ENCODE measurements around the gene CALM3.
"Not testable (repeated sequence)": the region's sequence is repeated elsewhere in the genome, so short reads cannot be mapped to it uniquely, and the experiment has no call there.

The CALM3 gene

GRCh38 chr19:46601318-46602224, at the start of gene CALM3:
TSS of gene CALM3 (plus strand) at chr19:46601330. CDS start at chr19:46601435, 105 bp downstream.
- peak; percentile 20 for DNase-seq

DNA sequence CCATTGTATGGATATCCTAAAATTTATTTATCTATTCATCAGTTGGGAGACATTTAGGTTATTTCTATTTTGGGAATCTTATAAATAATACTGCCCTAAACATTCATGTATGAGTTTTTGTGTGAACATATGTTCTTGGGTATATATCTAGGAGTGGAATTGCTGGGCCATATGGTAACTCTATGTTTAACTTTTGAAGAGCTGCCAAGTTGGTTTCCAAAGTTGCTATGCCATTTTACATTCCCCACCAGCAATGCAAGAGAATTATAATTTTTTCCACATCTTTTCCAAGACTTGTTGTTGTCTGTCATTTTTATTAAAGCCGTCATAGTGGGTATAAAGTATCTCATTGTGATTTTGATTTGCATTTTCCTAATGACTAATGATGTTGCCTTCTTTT, 48.2 kb upstream of the CALM3 start:
- no peak for DNase-seq

GRCh38 chr19:46554161-46554560, 47.0 kb upstream of the CALM3 start:
- no peak for DNase-seq

- DNase-seq = no peak
Observed at GRCh38 chr19:46555628-46556280, 45.4 kb upstream of the CALM3 start.

DNA sequence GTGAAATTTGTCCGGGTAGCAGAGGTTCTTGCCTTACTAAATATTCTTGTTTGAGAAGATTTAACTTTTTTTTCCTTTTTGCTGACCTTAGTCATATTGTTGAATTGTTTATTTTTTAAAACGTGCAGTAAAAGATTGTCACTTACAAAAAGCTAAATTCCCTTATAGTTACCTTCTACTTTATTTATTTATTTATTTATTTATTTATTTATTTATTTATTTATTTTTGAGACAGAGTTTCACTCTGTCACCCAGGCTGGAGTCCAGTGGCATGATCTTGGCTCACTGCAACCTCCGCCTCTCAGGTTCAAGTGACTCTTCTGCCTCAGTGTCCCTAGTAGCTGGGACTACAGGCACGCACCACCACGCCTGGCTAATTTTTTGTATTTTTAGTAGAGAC, 44.7 kb upstream of the CALM3 start:
- not testable (repeated sequence) for DNase-seq

- DNase-seq = no peak
Observed at GRCh38 chr19:46559203-46559602, 41.9 kb upstream of the CALM3 start.

GRCh38 chr19:46559675-46560074, 41.5 kb upstream of the CALM3 start:
- DNase-seq = not testable (repeated sequence)

- DNase-seq = no peak
Observed at GRCh38 chr19:46564701-46565100, 36.4 kb upstream of the CALM3 start.

DNA sequence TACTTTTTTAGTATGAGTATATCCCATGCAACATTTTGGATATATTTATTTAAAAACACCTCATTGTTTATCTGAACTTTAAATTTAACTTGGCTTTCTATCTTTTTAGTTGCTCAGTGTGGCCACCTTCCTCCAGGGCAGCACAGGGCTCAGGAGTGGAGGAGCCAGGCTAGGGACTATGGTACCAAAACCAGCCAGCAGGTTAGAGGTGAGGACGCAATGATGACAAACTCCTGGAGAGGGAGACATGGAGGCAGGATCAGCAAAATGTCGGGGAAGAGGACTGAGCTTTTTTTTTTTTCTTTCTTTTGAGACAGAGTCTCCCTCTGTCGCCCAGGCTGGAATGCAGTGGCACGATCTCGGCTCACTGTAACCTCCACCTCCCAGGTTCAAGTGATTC, 29.6 kb upstream of the CALM3 start:
- DNase-seq = peak; percentile 22

- no peak for DNase-seq
Observed at GRCh38 chr19:46573679-46574498, 27.2 kb upstream of the CALM3 start.

GRCh38 chr19:46574533-46574932, 26.6 kb upstream of the CALM3 start:
- peak; percentile 38 for DNase-seq

DNA sequence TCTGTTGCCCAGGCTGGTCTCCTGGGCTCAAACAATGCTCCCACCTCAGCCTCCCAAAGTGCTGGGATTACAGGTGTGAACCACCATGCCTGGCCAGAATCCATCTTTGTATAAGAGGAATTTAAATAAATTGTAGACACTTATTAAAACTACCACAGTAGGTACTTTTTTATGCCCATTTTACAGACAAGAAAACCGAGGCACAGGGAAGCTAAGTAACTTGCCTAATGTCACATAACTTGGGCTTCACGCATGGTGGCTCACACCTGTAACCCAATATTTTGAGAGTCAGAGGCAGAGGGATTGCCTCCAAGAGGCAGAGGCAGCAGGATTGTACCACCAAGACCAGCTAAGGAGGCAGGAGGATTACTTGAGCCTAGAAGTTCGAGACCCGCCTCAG, 22.7 kb upstream of the CALM3 start:
- no peak for DNase-seq

- no peak for DNase-seq
Observed at GRCh38 chr19:46579361-46579879, 21.7 kb upstream of the CALM3 start.

- DNase-seq = no peak
Observed at GRCh38 chr19:46580247-46580646, 20.9 kb upstream of the CALM3 start.

- DNase-seq = no peak
Observed at GRCh38 chr19:46585539-46585938, 15.6 kb upstream of the CALM3 start.

DNA sequence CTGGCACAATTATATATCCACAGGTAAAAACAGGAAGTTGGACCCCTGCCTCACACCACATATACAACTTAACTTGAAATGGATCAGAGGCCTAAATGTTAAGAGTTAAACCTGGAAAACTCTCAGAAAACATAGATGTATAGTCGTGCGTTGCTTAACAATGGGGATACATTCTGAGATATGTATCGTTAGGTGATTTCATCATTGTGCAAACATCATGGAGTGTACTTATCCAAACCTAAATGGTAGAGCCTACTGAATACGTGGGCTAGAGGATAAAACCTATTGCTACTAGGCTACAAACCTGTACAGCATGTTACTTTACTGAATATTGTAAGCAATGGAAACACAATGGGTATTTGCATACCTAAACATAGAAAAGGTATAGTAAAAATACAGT, 14.8 kb upstream of the CALM3 start:
- no peak for DNase-seq

GRCh38 chr19:46587861-46588260, 13.3 kb upstream of the CALM3 start:
- DNase-seq = no peak

- DNase-seq = no peak
Observed at GRCh38 chr19:46591254-46591653, 9.9 kb upstream of the CALM3 start.

- no peak for DNase-seq
Observed at GRCh38 chr19:46591870-46592269, 9.3 kb upstream of the CALM3 start.

DNA sequence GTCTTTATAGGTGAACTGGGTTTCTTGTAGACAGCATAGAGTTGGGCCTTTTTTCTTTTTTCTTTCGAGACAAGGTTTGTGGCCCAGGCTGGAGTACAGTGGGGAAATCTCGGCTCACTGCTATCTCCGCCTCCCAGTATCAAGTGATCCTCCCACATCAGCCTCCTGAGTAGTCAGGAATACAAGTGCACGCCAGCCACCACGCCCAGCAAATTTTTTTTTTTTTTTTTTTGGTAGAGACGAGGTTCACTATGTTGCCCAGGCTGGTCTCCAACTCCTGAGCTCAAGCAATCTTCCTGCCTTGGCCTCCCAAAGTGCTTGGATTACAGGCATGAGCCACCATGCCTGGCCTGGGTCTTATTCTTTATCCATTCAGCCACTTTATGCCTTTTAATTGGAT, 5.1 kb upstream of the CALM3 start:
- DNase-seq = no peak

DNA sequence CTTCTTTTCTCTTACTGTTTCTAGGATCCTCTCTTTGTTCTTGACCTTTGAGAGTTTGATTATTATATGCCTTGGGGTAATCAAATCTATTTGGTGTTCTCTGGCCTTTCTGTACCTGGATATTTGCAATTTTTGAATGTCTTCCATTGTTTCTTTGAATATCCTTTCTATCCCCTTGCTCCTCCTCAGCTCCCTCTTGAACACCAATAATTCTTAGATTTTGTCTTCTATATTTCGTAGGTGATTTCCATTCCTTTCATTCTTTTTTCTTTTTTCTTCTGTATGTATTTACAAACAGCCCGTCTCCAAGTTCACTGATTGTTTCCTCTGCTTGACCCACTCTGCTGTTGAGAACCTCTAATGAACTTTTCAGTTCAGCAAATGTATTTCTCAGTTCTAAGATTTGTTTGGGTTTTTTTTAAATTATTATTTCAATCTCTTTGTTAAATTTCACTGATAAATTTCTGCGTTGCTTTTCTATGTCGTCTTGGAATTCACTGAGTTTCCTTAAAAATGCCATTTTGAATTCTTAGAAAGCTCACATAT, 2.7 kb upstream of the CALM3 start:
- no peak for DNase-seq

DNA sequence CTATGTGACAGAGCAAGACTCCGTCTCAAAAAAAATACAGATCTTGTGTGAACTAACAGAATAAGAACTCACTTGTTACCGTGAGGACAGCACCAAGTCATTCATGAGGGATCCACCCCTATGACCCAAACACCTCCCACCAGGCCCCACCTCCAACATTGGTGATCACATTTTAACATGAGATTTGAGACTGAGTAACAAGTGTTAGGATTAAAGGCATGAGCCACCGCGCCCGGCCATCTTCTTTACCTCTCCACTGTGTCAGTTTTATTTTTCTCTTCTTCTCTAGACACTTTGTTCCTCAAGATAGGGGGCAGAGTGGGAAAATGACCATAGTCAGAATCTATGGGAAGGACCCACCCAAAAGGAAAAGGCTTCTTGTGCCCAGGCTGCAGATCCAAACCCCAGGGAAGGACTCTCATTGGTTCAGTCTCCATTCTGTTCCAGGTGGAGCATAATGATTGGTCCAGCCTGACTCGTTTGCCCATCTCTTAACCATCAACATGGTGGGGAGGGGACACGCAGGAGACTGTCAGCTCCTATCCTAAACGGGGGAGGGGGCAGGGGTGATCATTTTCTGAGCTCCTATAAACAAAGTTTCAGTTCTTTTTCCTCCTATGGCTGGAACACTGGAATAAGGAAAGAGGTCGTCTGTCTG, 1.3 kb upstream of the CALM3 start:
- no peak for DNase-seq

All from fibroblast of skin of right biceps (primary cell).